ENCODE results near the gene F2RL2.

Gene F2RL2
- long read RNA-seq, donor 1, result 0 reads
- long read RNA-seq, donor 2, result 0 reads
- long read RNA-seq, donor 3, result 0 reads
- long read RNA-seq, donor 4, result 0 reads
- long read RNA-seq, donor 5, result 0 reads
- long read RNA-seq, donor 6, result 0 reads
- long read RNA-seq, donor 7, result 0 reads
- long read RNA-seq, donor 8, result 0 reads

GRCh38 chr5:76622973-76623596, at the start of gene F2RL2:
Gene F2RL2 (minus strand): TSS chr5:76623403. CDS start chr5:76623230, 173 bp downstream.
- DNase-seq, result peak; percentile 7

GRCh38 chr5:76672242-76672641, 49.0 kb upstream of the F2RL2 start:
- DNase-seq, result no peak

GRCh38 chr5:76670508-76670907, 47.3 kb upstream of the F2RL2 start:
- DNase-seq, result no peak

- DNase-seq, result no peak
These were observed 46.0 kb upstream of the F2RL2 start for GRCh38 chr5:76669245-76669644.

GRCh38 chr5:76667495-76667894, 44.3 kb upstream of the F2RL2 start:
- no peak for DNase-seq

- no peak for DNase-seq
These were observed 40.9 kb upstream of the F2RL2 start for GRCh38 chr5:76664079-76664478.

GRCh38 chr5:76663573-76663972, 40.4 kb upstream of the F2RL2 start:
- no peak for DNase-seq

- DNase-seq, result no peak
These were observed 39.3 kb upstream of the F2RL2 start for GRCh38 chr5:76662521-76662920.

- DNase-seq, result no peak
These were observed 37.2 kb upstream of the F2RL2 start for GRCh38 chr5:76660360-76660759.

GRCh38 chr5:76657683-76658311, 34.6 kb upstream of the F2RL2 start:
- no peak for DNase-seq

GRCh38 chr5:76657091-76657490, 33.9 kb upstream of the F2RL2 start:
- DNase-seq, result no peak

- no peak for DNase-seq
These were observed 29.7 kb upstream of the F2RL2 start for GRCh38 chr5:76652809-76653414.

- DNase-seq, result no peak
These were observed 25.9 kb upstream of the F2RL2 start for GRCh38 chr5:76649140-76649539.

- DNase-seq, result no peak
These were observed 20.2 kb upstream of the F2RL2 start for GRCh38 chr5:76643371-76643770.

GRCh38 chr5:76642390-76643040, 19.3 kb upstream of the F2RL2 start:
- DNase-seq, result no peak

- peak; percentile 23 for DNase-seq
These were observed 18.4 kb upstream of the F2RL2 start for GRCh38 chr5:76641514-76642120.

- DNase-seq, result no peak
These were observed 15.3 kb upstream of the F2RL2 start for GRCh38 chr5:76638479-76638878.

GRCh38 chr5:76637490-76637889, 14.3 kb upstream of the F2RL2 start:
- DNase-seq, result no peak

- no peak for DNase-seq
These were observed 11.5 kb upstream of the F2RL2 start for GRCh38 chr5:76634661-76635060.

GRCh38 chr5:76626738-76627137, 3.5 kb upstream of the F2RL2 start:
- no peak for DNase-seq

GRCh38 chr5:76625087-76625815, 2.0 kb upstream of the F2RL2 start:
- DNase-seq, result no peak

- DNase-seq, result no peak
These were observed 1.1 kb downstream of the F2RL2 start for GRCh38 chr5:76622076-76622475.

Data from right kidney (tissue), 9 donors.